ENCODE measurements around the gene ARPP21.

GRCh38 chr3:35649405-35649804 is 10.1 kb downstream of the ARPP21 start:
- TF ChIP-seq EZH2phosphoT487 (IDR thresholded peaks at IDR 0.05; ENCODE audit: insufficient read depth, low read depth), result no peak
- TF ChIP-seq EZH2 (IDR thresholded peaks at IDR 0.05; ENCODE audit: insufficient read depth, poor library complexity, severe bottlenecking), result no peak
